ENCODE data around the gene SKA2. TPM values are rescaled to one million over a fixed set of nuclear protein-coding genes. Genes with fewer than 3 reads are reported as not detected.
A peak's percentile ranks its signal among the peaks of the same experiment; 100 is the strongest.

SKA2 gene
- total RNA-seq (10 to 100 TPM; 17.4 to 38.9 (median 23.8) TPM), polyA plus RNA-seq (10 to 100 TPM; 15.4 to 30.2 (median 25.4) TPM)
- long read RNA-seq, donor 1, transcript SKA2-201 (4 exons, 2,798 nt), result major isoform, 21 of 38 reads
- long read RNA-seq, donor 1, transcript SKA2-206 (3 exons, 595 nt), result minor isoform, 11 of 38 reads
- long read RNA-seq, donor 1, partial matches to known transcripts, result 0 of 38 reads
- long read RNA-seq, donor 1, other reads (novel, unspliced or antisense), result 0 of 38 reads
- long read RNA-seq, donor 2, transcript SKA2-201 (4 exons, 2,798 nt), result minor isoform, 12 of 30 reads
- long read RNA-seq, donor 2, transcript SKA2-206 (3 exons, 595 nt), result major isoform, 13 of 30 reads
- long read RNA-seq, donor 2, partial matches to known transcripts, result 0 of 30 reads
- long read RNA-seq, donor 2, other reads (novel, unspliced or antisense), result 0 of 30 reads

- H3K4me1 ChIP-seq, result peaks cover 0 to 80% (median 41%) of the 10 kb centered on the region in 6 donors
- H3K27me3 ChIP-seq (replicated peaks in 1 of 7), result no peaks in the 10 kb centered on the region
- WGBS, 5 donors, result 0 to 1% (median 0%) methylated on average over 37 to 39 of the region's 39 CpGs
- intact Hi-C loops (cut with DNase I; ENCODE audit: low total_unique reads), result no loop called here
- DNase-seq, result peak; percentile 96
- no peak for TF ChIP-seq POLR2A (IDR thresholded peaks at IDR 0.05)
- TF ChIP-seq, protein P1, sequence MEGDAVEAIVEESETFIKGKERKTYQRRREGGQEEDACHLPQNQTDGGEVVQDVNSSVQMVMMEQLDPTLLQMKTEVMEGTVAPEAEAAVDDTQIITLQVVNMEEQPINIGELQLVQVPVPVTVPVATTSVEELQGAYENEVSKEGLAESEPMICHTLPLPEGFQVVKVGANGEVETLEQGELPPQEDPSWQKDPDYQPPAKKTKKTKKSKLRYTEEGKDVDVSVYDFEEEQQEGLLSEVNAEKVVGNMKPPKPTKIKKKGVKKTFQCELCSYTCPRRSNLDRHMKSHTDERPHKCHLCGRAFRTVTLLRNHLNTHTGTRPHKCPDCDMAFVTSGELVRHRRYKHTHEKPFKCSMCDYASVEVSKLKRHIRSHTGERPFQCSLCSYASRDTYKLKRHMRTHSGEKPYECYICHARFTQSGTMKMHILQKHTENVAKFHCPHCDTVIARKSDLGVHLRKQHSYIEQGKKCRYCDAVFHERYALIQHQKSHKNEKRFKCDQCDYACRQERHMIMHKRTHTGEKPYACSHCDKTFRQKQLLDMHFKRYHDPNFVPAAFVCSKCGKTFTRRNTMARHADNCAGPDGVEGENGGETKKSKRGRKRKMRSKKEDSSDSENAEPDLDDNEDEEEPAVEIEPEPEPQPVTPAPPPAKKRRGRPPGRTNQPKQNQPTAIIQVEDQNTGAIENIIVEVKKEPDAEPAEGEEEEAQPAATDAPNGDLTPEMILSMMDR (IDR thresholded peaks at IDR 0.05 in 8 of 11, conservative IDR thresholded peaks at IDR 0.05 in 3 of 11), result peak in 1 of 11 experiments; percentile 31
- peak; percentile 37 to 80 (median 75) for TF ChIP-seq POLR2AphosphoS5 (IDR thresholded peaks at IDR 0.05)
- H3K36me3 ChIP-seq, result no peaks in the 10 kb centered on the region
- H3K9me3 ChIP-seq, result no peaks in the 10 kb centered on the region
- H3K27ac ChIP-seq, result peak within 1 kb of the TSS; percentile 22 to 90 (median 84)
- peak within 1 kb of the TSS; percentile 67 to 100 (median 96) for H3K4me3 ChIP-seq
Observed at GRCh38 chr17:59154721-59155438, at the start of gene SKA2. SKA2 (minus strand) TSS chr17:59155186; CDS start chr17:59155163, 23 bp downstream.

DNA sequence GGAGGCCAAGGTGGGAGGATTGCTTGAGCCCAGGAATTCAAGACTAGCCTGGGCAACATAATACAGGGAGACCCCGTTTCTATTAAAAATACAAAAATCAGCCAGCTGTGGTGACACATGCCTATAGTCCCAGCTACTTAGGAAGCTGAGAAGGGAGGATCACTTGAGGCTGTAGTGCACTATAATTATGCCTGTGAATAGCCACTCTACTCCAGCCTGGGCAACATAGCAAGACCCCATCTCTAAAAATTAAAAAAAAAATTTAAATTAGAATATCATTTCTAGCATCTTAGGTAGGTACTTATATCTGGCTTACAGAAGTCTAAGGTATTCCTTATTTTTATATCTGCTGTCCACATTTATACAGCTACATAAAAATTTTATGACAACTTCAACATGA lies 47.3 kb upstream of the SKA2 start:
- no peak for DNase-seq
- TF ChIP-seq, protein P1 (IDR thresholded peaks at IDR 0.05 in 8 of 11, conservative IDR thresholded peaks at IDR 0.05 in 3 of 11), result no peak
- no peak for TF ChIP-seq POLR2A (IDR thresholded peaks at IDR 0.05)
- TF ChIP-seq POLR2AphosphoS5 (IDR thresholded peaks at IDR 0.05), result no peak
- no peaks in the 10 kb centered on the region for H3K4me1 ChIP-seq
- no peaks in the 10 kb centered on the region for H3K9me3 ChIP-seq
- H3K4me3 ChIP-seq, result no peak overlapping the region
- 88 to 96% (median 92%) methylated on average over 1 of the region's 1 CpG for WGBS, 5 donors
- H3K27me3 ChIP-seq (replicated peaks in 1 of 7), result no peaks in the 10 kb centered on the region
- H3K36me3 ChIP-seq, result peaks cover 0 to 62% (median 0%) of the 10 kb centered on the region in 6 donors
- intact Hi-C loops (cut with DNase I; ENCODE audit: low total_unique reads), result no loop called here
- no peak overlapping the region for H3K27ac ChIP-seq

- no peak for DNase-seq
- Histone ChIP-seq H3K27ac (no peak overlapping the region), H3K4me3 (no peak overlapping the region), H3K9me3 (no peaks in the 10 kb centered on the region), H3K27me3 (replicated peaks in 1 of 7) (no peaks in the 10 kb centered on the region), H3K36me3 (peaks cover 0 to 91% (median 0%) of the 10 kb centered on the region in 6 donors), H3K4me1 (no peaks in the 10 kb centered on the region)
- TF ChIP-seq POLR2AphosphoS5 (IDR thresholded peaks at IDR 0.05) (no peak), POLR2A (IDR thresholded peaks at IDR 0.05) (no peak)
- TF ChIP-seq, protein P1 (IDR thresholded peaks at IDR 0.05 in 8 of 11, conservative IDR thresholded peaks at IDR 0.05 in 3 of 11), result no peak
- intact Hi-C loops (cut with DNase I; ENCODE audit: low total_unique reads), result no loop called here
- 96 to 98% (median 97%) methylated on average over 4 of the region's 4 CpGs for WGBS, 5 donors
Observed at GRCh38 chr17:59199398-59199797, 44.4 kb upstream of the SKA2 start.

All from spleen (tissue), 13 donors.